HG02610 (cell line): ENCODE measurements around the gene UNC119B.

Experiments used
- ATAC-seq: cut with Tn5 transposase; IDR thresholded peaks from one replicate; pipeline ENCODE4 v1.9.1; 2021; ENCODE audit warnings: mild to moderate bottlenecking, moderate library complexity; ENCODE audit not compliant: unreplicated experiment

The UNC119B gene

DNA sequence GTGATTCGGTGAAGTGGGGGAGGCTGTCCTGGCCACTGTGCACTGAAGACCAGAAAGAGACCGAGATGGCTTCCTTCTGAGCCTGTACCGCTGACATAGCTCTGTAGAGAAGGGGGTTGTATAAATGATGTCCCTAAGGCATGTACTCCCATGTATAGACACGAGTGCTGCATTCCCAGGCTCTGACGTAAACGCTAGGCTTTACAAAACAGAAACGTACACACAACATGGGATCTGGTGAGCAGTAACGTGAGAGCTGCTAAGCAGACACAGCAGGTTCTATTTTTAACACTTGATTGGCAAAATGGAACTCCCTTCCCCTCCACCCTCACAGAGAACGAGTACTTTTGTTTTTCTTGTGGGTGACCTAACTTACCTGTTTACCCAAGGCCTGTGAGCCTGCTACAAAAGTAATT, 51.3 kb downstream of the UNC119B start:
- ATAC-seq, result no peak

DNA sequence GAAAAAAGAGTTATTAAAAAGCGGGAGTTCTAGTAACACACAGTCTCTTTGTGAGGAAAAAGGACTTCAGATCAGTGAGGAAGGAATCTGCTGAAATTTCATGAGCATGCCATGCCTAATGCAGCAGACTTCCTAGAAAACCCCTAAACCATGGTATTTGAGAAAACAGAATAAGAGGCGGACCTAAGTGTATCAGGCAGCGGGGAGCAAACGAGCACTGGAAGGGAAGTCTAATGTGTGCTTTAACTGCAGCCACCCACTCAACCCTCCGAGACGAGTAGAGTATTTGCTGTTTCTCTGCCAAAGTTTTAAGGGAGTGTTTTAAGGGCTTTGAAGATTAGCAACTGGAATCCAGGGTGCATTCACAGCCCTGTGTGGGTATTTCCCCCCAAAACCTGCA, 51.8 kb downstream of the UNC119B start:
- ATAC-seq, result no peak

DNA sequence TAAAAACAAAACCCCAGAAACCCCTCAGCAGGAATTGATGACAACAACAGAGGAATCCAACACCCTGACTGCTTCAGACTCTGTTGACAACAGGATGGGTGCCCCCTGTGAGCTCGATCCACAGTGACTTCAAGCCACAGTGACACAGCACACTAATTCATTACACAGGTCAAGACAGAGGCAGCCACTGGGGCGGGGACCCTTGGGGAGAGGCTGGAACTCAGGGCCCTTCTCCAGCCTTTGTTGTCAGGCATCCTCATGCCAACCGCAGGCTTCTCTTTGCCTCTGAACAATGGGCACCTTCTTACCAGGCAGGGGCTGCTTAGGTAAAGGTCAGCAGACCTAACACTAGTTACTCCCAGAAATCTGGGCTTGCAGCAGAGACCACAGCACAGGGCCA, 53.0 kb downstream of the UNC119B start:
- no peak for ATAC-seq

DNA sequence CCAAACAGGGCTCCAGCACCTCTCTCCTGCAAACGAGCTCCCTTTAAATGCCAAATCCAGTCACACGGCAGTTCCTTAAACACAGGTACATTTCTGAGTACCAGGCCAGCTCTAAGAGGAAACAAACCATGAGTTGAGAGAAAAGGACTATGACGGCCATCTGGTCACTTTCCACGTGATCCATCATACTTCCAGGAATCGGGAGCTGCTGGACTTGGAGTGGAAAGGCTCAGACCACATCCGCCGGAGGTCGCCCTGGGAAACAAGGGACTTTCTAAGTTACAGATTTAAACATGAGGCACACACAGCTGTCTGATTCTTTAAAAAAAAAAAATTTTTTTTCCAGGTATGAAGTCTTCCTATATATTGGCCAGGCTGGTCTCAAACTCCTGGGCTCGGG, 54.6 kb downstream of the UNC119B start:
- ATAC-seq, result no peak

DNA sequence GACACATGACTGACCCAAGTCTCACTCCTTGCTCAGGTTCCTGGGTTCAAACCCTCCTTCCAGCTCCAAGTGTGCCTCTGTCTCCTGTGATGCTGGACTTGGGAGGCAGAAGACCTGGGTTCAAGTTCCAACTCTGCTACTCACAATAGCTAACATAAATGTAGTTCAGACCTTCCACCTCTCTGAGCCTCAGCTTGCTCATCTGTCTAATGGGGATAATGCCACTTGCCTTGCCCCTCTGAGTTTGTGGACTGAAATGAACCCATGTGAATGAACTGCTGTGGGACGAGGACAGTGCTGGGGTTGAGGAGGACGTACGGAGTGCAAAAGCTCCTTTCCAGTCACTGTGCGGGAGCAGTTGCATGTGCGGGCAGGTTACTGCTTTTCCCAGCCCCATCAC, 56.3 kb downstream of the UNC119B start:
- no peak for ATAC-seq

DNA sequence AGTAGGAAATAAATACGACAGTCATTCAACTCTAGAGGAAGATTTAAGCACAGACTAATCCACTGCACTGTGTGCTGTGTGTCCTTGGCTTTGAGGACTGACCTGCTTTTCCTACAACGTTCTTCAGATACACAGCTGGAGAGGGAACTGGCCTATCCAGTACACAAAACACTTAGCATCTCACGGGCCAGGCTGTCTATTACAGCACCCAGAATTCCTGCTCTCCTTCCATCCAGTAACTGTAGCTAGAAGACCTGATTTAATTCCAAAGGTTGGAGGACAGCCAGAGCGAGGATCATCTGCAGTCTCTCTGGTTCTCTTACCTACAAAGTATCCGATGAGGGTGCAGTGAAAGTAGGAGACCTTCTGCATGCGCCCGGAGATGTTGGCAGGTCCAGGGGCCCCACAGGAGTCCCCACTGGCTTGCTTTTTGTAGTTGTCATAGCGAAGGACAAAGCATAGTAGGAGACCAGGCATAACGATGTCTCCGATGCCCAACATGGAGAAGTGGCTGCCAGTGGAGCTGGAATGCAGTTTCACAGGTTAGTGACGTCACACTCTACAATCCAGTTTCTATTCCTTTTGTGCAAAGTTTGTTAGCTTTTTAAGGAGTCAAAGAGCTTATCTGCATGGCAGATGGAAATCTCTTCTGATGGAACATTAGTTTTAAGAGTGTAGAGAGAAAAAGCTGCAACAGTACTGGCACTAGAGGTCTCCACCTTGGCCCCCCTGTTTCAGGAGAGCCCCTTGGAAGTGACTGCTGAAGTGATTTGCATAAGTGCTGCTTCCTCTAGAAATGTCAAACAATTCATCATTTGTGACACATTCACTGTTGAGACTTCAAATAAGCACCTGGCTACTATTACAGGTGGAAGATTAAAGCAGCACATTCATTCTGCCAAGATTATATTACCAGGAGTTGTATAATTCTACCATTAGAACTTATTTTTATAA, 57.1 kb downstream of the UNC119B start:
- no peak for ATAC-seq

DNA sequence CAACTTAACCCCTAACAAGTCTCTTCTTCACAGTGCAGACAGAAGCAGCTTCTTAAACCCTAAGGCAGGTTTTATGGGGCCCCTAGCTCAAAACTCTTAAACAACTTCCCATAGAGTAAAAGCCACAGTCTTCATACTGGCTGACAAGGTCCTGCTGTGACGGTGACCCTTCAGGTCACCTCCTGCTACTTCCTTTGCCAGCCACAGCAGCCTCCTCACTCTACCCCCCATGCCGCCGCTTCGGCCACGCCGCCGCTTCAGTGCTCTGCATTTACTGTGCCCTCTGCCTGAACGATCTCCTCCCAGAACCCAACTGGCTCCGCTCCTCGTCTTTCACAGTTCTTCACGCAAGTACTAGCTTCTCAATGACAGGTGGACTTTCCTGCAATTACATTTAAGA, 60.8 kb downstream of the UNC119B start:
- ATAC-seq, result no peak
